Stimulated activated CD4-positive, alpha-beta T cell treated with anti-CD3 and anti-CD28 coated beads, TNF-alpha, amount 100 ng/mL, for 1 hour (primary cell): ENCODE results near the gene WDTC1.

Experiments
- DNase-seq, 3 donors: peaks; one replicate each; pipeline ENCODE4 v3.0.0-alpha.2; 2020; ENCODE audit warnings: low read depth in 3 of 3, low spot score in 1 of 3

Gene WDTC1

DNA sequence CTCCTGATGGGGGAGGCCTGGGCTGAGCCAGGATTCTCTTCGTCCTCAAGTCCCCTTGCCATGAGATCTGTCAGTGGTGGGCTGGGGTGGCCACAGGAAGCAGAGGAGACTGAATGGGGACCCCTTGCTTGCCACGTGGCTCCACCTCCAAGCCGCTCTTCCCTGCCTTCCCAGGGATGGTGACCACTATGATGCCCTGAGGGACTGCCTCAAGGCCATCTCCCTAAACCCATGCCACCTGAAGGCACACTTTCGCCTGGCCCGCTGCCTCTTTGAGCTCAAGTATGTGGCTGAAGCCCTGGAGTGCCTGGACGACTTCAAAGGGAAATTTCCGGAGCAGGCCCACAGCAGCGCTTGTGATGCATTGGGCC, 66.6 kb downstream of the WDTC1 start:
- no peak for DNase-seq

DNA sequence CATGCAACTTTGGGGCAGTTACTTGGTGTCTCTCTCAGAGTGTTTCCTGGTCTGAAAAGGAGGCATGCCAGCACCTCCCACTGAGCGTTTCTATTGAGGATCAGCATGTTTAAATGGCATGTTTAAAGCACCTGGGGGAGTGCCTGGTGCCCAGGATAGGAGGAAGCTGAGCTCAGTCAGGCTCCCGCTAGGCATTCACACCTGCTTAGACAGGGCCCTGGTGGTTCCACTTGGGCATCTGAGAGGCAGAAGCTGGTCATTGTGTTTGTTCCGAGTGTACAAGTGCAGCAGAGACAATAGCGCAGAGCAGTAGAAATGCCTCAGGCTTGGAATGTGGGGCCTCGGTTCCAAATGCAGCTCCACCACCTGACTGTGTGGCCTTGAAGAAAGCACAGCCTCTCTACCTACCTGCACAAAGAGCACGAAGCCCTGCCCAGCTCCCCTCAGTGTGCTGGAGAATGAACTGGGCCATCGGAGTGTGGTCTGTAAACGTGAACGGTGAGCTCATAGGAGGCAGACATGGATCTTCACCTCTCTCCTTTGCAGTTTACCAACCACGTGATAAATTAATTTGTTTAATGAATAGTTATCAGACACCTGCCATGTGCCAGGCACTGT, 67.3 kb downstream of the WDTC1 start:
- DNase-seq, result no peak

DNA sequence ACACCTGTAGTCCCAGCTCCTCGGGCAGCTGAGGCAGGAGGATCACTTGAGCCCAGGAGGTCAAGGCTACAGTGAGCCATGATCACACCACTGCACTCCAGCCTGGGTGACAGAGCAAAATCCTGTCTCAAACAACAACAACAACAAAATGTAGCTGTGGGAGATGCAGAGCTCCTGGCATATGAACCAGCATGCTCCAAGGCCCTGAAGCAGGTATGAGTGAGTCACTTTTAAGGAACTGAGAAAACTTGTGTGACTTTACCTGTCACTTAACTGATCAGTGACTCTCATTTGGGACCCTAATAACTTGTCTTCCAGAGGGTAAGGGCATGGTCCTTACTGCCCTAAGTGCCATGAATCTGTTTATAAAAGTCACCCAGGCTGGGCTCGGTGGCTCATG, 68.2 kb downstream of the WDTC1 start:
- DNase-seq, result no peak

DNA sequence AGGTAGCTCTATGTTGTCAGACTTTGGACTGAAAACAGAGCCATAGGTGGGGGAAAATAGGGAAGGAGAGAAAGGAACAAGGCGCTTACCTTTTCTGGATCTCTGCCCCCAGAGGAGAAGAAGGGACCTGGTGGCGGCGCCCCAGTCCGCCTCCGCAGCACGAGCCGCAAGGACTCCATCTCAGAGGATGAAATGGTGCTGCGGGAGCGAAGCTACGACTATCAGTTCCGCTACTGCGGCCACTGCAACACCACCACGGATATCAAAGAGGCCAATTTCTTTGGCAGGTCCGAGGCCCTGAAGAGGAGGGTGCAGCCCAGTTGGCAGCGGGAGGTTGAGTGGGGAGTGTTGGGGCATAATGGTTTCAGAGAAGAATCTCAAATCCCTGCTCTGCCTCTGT, 69.1 kb downstream of the WDTC1 start:
- DNase-seq, result no peak

DNA sequence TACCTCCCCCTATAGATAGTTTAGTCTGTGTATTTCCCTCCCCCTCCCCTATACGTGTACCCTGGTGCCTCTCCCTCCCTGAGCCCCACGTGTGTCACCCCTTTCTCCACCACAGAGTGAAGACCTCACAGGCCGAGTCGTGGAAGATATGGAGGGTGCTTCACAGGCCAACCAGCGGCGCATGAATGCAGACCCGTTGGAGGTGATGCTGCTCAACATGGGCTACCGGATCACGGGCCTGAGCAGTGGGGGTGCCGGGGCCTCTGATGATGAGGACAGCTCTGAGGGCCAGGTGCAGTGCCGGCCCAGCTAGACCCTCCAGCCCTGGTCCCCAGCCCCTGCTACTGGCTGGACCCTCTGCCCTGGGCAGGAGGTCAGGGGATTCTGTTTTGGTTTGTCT, 71.6 kb downstream of the WDTC1 start:
- no peak for DNase-seq

DNA sequence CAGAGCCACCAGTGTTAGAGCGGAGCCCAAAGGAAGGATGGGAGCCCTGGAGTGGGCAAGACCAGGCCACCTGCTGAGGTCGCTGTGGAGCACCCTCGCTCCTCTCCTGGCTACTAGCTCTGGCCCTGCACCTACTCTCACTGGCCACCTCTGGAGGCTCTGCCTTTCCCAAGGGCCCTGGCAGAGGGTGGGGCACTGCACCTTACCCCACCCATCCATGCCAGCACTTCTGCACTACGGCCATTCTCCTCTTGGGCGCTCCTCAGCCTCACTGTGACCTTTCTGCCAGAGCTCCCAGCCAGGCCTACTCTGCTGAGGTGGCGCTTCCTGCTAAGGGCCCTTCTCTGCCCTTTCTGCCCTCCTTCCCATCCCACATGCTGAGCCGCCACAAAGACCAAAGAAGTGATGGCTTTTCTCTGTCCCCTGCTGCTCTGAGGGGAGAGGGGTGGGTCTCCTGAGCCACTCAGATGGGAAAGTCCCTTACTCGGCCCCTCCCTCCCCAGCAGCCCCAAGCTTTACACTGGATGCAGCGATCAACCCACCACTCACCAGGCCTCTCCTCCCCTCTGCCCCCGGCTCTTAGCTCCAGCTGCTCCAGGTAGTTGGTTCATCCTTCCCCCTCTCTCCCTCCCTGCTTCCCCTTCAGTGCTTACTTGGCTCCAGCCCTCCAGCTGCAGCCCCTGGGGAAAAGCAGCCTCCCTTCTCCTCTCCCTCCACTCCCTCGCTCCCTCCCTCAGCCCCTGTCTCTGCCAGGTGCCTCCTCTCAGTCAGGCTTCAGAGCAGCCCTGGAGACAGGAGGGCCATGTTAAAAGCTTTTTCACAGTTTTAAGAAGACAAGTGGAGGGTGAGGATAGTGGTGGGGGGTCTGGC, 72.7 kb downstream of the WDTC1 start:
- DNase-seq, result no peak

DNA sequence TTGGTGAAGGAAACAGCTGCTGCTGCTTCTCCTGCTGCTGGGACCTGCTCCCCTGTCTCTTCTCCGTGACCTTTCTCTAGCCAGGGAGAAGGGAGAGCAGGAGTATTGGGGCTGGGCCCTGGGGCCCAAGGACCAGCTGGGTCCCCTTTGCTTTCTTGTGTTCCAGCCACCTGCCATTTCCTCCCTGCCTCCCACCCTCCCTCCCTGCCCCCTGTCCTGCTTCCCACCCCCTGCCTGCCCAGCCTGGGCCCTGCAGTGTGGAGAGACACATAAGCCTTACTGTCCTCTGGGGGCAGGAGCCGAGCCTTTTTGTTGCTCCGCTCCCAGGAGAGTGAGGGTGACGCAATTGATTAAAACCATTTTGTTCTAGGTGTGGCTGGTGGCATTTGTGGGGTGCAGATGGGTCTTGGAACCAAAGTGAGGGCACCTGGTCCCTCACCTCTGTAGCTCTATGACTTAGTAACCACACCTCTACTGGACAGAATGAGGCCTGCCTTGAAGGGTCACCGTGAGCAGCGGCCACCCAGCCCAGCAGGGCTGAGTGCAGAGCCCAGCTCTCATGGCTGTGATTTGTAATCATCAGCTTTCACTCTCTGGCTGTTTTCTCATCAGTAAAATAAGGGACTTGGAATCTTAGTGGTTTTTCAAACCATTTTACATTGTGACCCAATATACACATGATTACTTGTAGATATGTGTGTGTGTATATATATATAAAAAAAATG, 73.6 kb downstream of the WDTC1 start:
- no peak for DNase-seq

DNA sequence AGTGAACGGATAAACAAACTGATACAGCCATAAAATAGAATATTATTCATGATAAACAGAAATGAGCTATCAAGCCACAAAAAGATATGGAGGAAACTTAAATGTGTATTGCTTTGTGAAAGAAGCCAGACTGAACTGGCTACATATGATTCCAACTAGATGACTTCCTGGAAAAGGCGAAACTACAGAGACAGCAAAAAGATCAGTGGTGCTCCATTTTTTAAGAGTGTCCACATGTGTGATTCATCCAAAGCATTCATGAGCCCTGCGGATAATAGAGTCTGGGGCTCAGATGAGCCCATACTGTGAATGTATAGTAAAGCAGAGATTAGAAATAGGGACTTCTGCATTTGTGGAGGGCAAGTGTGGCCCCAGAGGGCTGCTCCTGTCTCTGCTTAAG, 79.7 kb downstream of the WDTC1 start:
- no peak for DNase-seq

DNA sequence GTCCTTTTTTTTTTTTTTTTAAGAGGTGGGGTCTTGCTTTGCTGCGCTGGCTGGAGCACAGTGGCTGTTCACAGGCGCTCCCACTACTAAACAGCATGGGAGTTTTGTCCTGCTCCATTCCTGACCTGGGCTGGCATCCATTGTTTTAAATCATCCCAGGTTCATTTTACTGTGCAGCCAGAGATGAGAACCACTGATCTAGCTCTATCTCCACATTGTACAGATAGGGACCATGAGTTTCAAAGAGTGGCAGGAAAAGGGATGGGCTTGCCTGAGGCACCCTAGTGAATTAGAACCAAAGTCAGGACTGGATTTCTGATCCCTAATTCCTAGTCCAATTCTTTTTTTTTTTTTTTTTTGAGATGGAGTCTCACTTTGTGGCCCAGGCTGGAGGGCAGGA, 80.3 kb downstream of the WDTC1 start:
- no peak for DNase-seq

DNA sequence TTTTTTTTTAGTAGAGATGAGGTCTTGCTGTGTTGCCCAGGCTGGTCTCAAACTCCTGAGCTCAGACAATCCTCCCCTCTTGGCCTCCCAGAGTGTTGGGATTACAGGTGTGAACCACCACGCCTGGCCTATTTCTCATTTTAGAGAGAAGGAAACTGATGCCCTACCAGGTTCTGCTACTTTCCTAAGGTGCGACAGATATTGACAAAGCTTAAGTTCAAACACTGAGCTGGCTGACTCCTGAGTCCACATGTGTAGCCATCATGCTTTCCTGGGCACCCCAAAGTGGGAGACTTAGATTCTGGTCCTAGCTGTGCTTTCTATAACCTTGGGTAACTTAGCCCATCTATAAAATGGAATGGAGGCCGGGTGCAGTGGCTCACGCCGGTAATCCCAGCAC, 82.4 kb downstream of the WDTC1 start:
- no peak for DNase-seq

DNA sequence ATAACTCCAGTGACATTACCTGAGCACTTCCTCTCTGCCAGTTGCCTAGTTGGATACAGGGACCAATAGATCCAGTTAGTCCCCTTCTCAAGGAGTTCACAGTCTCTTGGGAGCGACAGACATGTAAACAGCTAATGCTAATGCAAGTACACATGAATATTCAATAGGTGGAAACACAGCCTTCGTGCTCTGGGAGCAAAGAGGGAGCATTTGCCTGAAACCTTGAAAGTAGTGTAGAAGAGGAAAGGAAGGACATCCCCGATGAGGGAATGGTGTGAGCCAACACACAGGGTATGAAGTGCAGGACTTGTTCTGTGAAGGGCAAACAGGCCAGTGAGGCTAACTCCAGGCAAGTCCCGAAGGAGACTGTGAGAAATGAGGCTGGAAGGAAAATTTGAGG, 83.7 kb downstream of the WDTC1 start:
- DNase-seq, result no peak

DNA sequence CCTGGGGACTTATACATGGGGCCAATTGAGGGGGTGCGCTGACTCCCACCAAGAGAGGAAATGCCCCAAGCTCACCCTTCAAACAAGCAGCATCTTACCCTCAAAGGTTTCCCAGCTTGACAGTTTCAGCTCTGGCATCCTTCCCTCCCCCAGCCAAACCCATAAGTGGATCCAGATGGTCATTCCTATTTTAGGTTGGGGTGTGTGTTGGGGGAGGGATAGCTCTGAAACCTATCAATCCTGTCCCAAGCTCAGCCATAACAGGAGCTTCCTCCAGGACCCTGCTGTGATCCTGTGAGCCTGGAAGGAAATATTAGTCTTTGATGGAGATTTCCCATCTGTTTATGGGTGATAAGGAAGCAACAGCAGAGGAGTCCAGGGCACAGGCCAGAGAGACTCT, 84.2 kb downstream of the WDTC1 start:
- DNase-seq, result no peak

DNA sequence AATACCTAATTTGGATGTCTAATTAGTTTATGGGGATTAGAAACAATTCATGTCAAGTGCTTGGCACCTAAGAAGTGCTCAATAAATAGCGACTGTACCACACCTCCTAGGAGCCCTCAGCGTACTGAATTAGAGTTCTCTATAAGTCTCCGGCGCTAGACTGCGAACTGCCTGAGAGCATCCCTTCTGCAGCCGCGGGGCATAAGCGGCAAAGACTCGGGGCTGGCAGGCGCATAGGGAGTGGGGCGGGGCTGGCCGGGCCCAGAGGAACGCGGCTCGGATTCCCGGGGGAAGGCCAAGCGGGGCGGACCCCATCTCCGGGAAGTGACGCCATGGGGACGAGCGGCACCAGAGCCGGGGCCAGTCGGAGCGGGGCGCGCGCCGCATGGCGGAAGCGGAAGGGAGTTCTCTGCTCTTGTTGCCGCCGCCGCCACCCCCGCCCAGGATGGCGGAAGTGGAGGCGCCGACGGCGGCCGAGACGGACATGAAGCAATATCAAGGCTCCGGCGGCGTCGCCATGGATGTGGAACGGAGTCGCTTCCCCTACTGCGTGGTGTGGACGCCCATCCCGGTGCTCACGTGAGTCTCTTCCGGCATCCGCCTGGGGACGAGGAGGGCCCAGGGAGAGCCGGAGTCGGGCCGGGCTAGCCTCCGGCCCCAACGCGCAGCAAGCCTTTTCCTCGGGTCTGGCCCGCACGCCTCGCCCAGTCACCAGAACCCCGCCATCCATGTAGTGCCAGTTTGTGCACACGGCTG, 87.6 kb downstream of the WDTC1 start, which contains the start of gene TMEM222:
TMEM222 (plus strand) TSS at position 351 of the 756 bp plus-strand sequence; CDS start at position 386, 35 bp downstream.
- peak; percentile 91 to 96 (median 95) for DNase-seq

DNA sequence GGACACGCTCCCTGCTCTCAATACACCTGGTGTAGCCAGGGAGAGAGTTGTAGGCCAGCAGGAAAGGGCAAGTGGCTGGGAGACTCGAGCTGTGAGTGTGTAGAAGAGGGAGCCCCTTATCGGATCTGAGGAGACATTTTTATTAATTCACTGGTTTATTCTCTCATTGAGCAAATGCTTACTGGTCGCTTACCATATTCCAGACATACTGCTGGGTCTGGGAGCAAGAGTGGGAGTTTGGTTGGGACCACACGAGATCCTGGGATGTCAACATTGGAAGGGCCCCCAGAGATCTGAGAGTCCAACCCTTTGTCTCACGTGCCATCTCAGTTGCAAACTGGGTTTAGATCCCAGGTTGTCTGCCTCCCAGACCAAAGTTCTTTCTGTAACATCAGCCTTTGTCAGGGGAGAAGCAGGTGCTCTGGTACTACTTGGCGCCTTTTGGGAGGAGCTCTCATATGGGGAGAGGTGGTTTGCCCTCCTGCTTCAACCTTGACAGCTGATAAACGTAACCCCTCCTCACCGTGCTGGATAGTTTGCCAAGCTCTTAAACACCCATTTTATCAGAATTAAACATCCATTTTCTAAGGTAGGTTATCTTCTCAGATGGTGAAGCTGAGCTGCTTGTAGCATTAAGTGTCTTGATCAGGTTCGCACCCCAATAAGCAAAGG, 88.3 kb downstream of the WDTC1 start:
- DNase-seq, result no peak

DNA sequence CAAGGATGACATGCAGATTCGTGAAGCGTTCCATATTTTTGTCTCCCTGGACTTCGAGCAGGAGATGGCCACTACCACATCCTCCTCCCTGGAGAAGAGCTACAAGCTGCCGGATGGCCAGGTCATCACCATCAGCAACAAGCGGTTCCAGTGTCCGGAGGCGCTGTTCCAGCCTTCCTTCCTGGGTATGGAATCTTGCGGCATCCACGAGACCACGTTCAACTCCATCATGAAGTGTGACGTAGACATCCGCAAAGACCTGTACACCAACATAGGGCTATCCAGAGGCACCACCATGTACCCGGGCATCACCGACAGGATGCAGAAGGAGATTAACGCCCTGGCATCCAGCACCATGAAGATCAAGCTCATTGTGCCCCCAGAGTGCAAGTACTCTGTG, 90.9 kb downstream of the WDTC1 start:
- no peak for DNase-seq

DNA sequence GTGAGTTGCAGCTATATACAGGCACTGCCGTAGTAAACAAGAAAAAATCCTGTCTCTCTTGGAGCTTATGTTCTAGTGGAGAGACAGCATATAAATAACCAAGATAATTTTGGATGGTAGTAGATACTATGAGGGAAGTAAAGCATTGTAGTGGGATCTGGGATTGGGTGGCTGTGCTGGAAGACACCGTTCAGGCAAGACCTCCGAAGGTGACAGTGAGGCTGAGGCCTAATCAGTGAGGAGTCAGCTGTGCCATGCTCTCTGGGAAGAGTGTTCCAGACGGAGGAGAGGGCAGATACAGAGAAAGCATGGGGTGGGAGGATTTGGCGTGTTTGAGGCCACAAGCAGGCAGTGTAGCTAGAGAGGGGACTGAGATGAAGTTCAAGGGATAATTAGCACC, 93.5 kb downstream of the WDTC1 start:
- DNase-seq, result no peak

DNA sequence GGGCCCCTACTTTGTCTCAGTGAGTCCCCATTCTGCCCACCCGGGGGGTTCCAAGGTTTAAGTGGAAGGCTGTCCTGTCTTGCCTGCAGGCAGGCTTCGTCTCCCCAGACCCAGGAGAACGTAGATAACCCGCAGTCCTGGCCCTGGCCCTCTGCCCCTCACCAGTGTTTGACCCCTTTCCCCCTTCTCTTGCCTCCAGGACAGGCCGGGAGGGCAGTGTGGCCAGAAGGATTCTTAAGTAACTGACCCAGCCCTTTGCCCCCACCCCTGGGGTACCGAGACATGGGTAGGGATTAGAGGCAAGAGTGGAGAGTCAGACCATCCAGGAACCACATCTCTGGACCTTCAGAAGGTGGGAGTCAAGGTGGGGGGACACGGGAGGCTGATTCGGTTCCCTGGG, 96.4 kb downstream of the WDTC1 start:
- no peak for DNase-seq

DNA sequence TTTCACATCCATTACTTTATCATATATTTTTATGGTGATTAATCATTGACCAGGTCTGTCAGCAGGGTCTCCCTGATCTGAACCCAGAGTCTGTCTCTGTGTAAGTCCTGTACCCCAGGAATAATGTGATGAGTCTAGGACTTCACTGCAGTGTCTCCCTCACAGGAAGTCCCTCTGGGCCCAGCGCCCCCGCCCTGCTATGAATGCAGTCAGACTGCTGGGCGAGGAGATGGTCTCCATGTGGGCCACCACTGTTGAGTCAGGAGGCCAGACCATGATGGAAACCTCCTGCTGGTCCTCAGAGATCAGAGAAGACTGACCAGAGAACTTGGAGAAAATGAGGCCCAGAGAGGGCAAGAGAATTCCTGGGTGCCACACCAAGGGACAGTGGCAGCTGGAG, 97.0 kb downstream of the WDTC1 start:
- no peak for DNase-seq

DNA sequence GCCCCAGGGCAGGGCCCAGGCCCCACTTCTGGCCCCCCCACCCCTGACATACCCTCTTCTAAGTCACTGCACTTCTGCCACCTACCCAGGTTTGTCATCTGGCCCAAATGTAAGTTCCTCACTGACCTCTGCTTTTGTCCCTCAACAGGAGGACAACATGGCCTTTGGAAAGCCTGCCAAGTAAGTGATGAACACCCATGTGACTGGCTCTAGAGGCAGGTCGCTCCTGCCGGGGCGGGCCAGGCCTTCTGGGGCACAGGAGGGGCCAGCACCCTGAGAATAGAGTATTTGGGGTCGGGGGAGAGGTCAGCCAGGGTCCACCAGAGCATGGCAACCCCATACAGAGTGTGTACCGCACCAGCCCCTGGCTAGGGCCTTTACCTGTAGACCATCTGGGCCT, 97.5 kb downstream of the WDTC1 start:
- DNase-seq, result no peak

DNA sequence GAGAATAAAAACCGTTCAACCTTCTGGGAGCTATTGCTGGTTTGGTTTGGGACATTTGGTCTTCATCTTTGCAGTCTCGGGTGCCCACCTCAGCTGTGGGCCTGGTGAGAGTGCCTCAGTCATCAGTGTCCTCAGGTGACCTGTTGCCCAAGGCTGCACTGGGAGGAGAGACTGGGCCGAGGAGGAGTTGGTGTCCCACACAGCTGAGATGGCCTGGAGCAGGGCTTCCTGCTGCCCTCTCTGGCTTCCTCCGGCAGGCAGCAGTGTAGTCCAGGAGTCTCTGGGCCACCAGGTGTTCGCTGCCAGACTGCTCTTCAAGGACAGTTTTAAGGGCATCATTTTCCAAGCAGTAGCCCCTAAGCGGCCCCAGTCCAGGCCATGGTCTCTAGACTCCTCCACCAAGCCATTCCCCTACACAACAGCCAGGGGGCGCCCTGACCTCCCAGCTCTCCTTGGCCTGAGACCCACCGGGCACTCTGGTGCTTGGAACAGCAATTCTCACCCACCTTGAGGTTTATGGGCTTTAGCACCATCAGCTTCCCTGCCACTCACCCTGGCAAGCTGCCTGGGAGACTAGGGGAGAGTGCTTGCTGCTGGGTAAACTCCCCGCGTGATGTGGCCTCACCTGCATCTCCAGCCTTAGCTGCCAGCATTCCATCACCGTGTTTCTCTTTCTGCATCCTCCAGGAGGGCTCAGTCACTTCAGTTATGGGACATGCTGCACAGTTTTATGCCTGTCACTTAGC, 98.3 kb downstream of the WDTC1 start:
- DNase-seq, result peak in 1 of 3 donors; percentile 36
